Spleen (tissue), 7 donors: Measurements from ENCODE around the gene SLC30A5.

Experiments
- POLR2A ChIP-seq, 3 donors: fragments of 450-650 bp; IDR thresholded peaks; one replicate each; pipeline ENCODE4 v1.5.1; 2017; ENCODE audit warnings: antibody characterized with exemption in 3 of 3, mild to moderate bottlenecking in 1 of 3
- TF ChIP-seq, protein P1 (sequence below), 11 experiments: fragments of 200-600 bp in 7 of 11; fragments of 450-650 bp in 4 of 11; sonication (generic) in 4 of 11; IDR thresholded peaks in 8 of 11; conservative IDR thresholded peaks in 3 of 11; 1 replicate in 7 of 11; 2 replicates in 4 of 11; pipeline versions ENCODE4 v1.4.0 to v1.8.0; 2016 to 2021; ENCODE audit warnings: antibody characterized with exemption in 11 of 11, inconsistent platforms in 4 of 11, mild to moderate bottlenecking in 1 of 11
- donor health status: DM: no; HTN: no; CAD: no; lungs with moderate emphysema.
- donor health status: DM: no; HTN: no; CAD: no.
- donor health status: DM: no; HTN: no; CAD: no.

DNA sequence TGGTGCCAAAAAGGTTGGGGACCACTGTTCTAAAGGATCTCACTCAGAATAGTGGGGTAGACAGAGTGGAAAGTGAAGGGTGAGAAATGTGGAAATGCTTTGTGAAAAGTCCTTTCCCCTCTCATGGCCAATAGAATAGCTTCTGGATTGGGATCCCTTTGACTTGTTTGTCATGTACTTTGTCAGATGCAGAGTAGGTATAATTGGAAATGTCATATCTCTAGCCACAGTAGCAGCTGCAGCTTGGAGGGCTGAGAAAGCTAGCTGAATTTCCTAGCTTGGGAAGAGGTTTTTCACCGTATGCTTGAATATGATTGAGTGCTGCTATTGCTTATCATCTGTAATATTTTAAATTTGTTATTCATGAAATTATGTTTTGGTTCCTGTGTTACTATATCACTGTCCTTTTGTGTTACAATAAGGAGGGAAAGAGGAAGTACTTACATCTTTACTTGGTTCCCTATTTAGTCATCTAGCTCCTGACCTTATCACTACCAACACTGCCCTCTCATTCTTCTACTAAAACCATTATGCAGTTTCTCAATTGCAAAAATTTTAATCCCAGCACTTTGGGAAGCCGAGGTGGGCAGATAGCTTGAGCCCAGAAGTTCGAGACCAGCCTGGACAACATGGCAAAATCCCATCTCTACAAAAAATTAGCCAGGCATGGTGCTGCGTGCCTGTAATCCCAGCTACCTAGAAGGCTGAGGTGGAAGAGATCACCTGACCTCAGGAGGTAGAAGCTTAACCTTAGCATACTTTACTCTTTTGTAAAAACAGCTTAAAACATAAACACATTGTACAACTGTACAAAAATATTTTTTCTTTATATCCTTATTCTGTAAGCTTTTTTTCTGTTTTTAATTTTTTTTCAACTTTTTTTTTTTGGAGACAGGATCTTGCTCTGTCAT is 12.4 kb downstream of the SLC30A5 start:
- TF ChIP-seq, protein P1, sequence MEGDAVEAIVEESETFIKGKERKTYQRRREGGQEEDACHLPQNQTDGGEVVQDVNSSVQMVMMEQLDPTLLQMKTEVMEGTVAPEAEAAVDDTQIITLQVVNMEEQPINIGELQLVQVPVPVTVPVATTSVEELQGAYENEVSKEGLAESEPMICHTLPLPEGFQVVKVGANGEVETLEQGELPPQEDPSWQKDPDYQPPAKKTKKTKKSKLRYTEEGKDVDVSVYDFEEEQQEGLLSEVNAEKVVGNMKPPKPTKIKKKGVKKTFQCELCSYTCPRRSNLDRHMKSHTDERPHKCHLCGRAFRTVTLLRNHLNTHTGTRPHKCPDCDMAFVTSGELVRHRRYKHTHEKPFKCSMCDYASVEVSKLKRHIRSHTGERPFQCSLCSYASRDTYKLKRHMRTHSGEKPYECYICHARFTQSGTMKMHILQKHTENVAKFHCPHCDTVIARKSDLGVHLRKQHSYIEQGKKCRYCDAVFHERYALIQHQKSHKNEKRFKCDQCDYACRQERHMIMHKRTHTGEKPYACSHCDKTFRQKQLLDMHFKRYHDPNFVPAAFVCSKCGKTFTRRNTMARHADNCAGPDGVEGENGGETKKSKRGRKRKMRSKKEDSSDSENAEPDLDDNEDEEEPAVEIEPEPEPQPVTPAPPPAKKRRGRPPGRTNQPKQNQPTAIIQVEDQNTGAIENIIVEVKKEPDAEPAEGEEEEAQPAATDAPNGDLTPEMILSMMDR (IDR thresholded peaks at IDR 0.05 in 8 of 11, conservative IDR thresholded peaks at IDR 0.05 in 3 of 11) = no peak
- no peak for TF ChIP-seq POLR2A (IDR thresholded peaks at IDR 0.05)
